AG09319 (cell line): ENCODE measurements around the gene SEPTIN14.
"Not testable (repeated sequence)": the region's sequence is repeated elsewhere in the genome, so short reads cannot be mapped to it uniquely, and the experiment has no call there.

ENCODE experiments used
- DNase-seq: peaks from one replicate; pipeline ENCODE4 v3.0.0-alpha.2; 2010; ENCODE audit warnings: low read depth; ENCODE audit errors: extremely low read depth
- TF ChIP-seq, protein P1 (sequence below): IDR thresholded peaks from 2 replicates; pipeline ENCODE4 v1.5.1; 2011; ENCODE audit warnings: low read depth, mild to moderate bottlenecking, inconsistent platforms, low read length, moderate library complexity

The SEPTIN14 gene

DNA sequence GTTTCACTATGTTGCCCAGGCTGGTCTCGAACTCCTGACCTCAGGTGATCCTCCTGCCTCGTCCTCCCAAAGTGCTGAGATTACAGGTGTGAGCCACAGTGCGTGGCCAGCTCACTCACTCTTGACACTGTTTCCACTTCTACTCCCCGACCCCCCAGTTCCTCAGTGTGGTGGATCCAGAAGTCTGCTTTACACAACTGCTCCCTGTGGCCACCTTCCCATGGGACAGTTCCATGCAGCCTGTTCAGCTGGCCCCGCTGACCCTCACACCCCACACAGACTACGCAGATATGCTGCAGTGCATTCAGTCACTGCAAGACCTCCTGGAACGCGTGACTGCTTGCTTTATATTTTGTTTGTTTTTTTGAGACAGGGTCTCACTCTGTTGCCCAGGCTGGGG lies 86.4 kb downstream of the SEPTIN14 start:
- TF ChIP-seq, protein P1, sequence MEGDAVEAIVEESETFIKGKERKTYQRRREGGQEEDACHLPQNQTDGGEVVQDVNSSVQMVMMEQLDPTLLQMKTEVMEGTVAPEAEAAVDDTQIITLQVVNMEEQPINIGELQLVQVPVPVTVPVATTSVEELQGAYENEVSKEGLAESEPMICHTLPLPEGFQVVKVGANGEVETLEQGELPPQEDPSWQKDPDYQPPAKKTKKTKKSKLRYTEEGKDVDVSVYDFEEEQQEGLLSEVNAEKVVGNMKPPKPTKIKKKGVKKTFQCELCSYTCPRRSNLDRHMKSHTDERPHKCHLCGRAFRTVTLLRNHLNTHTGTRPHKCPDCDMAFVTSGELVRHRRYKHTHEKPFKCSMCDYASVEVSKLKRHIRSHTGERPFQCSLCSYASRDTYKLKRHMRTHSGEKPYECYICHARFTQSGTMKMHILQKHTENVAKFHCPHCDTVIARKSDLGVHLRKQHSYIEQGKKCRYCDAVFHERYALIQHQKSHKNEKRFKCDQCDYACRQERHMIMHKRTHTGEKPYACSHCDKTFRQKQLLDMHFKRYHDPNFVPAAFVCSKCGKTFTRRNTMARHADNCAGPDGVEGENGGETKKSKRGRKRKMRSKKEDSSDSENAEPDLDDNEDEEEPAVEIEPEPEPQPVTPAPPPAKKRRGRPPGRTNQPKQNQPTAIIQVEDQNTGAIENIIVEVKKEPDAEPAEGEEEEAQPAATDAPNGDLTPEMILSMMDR = no peak
- no peak for DNase-seq

DNA sequence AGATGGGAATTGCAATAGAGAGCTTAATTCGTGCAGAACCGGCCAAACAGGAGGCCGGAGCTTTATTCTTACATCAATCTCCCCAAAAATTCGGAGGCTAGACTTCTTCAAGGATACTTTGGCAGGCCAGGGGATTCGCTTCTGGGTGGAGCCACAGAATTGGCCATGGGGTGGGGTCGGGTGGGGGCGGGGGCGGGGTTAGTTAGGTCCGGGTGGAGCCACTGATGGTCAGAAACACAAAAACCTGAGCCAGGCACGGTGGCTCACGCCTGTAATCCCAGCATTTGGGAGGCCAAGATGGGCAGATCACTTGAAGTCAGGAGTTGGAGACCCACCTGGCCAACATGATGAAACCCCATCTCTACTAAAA lies 87.5 kb downstream of the SEPTIN14 start:
- DNase-seq = no peak
- TF ChIP-seq, protein P1 = no peak

- DNase-seq = no peak
- TF ChIP-seq, protein P1 = no peak
These were observed 88.1 kb downstream of the SEPTIN14 start for GRCh38 chr7:55774327-55775050.

DNA sequence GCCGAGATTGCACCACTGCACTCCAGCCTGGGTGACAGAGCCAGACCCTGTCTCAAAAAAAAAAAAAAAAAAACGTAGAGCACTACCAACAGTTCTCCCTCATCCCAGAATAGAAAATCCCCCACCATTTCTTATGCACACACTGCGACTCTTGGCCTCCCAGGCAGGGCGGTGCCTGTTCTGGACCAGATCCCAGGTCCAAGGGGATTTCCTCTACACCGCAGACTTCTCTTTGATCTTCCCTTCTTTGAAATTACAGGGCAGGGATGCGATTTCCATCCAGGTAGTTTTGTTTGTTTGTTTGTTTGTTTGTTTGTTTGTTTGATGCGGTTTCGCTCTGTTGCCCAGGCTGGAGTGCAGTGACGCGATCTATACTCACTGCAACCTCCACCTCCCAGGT lies 91.8 kb downstream of the SEPTIN14 start:
- no peak for DNase-seq
- TF ChIP-seq, protein P1 = no peak

- DNase-seq = not testable (repeated sequence)
These were observed 109.2 kb downstream of the SEPTIN14 start for GRCh38 chr7:55753274-55753862.

DNA sequence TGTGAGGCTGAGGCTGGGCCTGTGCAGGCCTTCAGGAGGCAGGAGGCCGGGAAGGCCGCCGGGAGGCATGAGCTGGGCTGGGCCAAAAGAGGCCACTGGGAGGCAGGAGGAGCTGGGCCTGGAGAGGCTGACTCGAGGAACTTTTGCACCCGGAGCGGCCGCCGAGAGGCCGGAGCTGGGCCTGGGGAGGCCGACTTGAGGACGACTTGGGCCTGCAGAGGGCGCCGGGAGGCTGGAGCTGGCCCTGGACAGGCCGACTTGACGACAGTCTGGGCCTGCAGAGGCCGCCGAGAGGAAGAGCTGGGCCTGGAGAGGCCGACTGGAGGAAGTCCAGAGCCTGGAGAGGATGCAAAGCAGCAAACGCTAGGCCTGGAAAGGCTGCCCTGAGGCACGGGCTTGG lies 117.8 kb downstream of the SEPTIN14 start:
- not testable (repeated sequence) for DNase-seq
